Cardiac fibroblast (primary cell): ENCODE data around the gene PACRG.

Experiments used
- DNase-seq, 2 donors: peaks; one replicate each; pipeline versions ENCODE4 v3.0.0 to v3.0.0-alpha.2; 2010; ENCODE audit warnings: low read depth in 2 of 2
- H3K4me3 ChIP-seq, 2 donors: replicated peaks in 1 of 2; 1 replicate in 1 of 2; 2 replicates in 1 of 2; pipeline ENCODE4 v1.5.1; 2011; ENCODE audit warnings: low read depth in 2 of 2, low read length in 2 of 2, mild to moderate bottlenecking in 2 of 2, moderate library complexity in 1 of 2
- TF ChIP-seq, protein P1 (sequence below): IDR thresholded peaks from one replicate; pipeline ENCODE4 v1.5.1; 2011; ENCODE audit warnings: low read depth, mild to moderate bottlenecking, low read length, inconsistent platforms

Gene PACRG

GRCh38 chr6:162728706-162729105, 932 bp downstream of the PACRG start:
- TF ChIP-seq, protein P1, sequence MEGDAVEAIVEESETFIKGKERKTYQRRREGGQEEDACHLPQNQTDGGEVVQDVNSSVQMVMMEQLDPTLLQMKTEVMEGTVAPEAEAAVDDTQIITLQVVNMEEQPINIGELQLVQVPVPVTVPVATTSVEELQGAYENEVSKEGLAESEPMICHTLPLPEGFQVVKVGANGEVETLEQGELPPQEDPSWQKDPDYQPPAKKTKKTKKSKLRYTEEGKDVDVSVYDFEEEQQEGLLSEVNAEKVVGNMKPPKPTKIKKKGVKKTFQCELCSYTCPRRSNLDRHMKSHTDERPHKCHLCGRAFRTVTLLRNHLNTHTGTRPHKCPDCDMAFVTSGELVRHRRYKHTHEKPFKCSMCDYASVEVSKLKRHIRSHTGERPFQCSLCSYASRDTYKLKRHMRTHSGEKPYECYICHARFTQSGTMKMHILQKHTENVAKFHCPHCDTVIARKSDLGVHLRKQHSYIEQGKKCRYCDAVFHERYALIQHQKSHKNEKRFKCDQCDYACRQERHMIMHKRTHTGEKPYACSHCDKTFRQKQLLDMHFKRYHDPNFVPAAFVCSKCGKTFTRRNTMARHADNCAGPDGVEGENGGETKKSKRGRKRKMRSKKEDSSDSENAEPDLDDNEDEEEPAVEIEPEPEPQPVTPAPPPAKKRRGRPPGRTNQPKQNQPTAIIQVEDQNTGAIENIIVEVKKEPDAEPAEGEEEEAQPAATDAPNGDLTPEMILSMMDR = no peak
- H3K4me3 ChIP-seq = no peak overlapping the region
- DNase-seq = no peak

GRCh38 chr6:162730502-162730901, 2.7 kb downstream of the PACRG start:
- TF ChIP-seq, protein P1 = no peak
- H3K4me3 ChIP-seq = no peak overlapping the region
- no peak for DNase-seq

DNA sequence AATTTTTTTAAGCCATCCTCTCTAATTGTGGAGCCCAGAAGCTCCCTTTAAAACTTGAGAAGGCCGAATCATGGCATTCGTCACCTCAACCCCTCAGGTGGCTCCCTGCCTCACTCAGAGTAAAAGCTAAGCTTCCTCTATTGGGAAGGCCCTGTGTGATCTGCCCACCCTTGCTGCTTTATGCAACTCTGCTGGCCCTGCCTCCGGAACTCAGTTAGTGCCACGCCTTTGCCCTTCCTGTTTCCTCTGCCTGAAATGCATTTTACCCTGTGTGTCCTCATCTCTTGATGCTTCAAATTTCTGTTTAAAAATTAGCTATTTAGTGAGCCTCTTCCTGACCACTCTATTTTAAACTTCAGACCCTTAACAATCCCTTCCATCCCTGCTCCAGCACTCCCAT, 5.7 kb downstream of the PACRG start:
- TF ChIP-seq, protein P1 = no peak
- H3K4me3 ChIP-seq = no peak overlapping the region
- DNase-seq = no peak

DNA sequence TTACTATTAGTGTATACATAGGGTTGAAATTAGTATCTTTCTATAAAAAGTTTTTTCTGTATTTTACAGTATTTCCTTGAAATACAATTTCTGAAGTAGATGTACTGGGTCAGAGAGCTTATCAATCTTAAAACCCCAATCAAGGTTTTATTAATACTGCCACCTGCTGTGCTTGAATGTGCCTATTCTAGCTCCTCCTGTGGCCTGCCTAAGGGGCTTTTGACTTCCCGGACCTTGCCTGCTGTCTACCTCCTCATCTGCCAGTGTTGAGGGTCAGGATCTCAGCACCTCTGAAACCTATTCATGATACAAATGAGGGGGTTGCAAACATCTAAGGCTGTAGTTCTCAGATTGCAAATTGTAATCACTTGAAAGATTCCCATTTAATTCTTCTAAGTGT, 9.2 kb downstream of the PACRG start:
- no peak overlapping the region for H3K4me3 ChIP-seq
- TF ChIP-seq, protein P1 = no peak
- no peak for DNase-seq

- no peak overlapping the region for H3K4me3 ChIP-seq
- TF ChIP-seq, protein P1 = no peak
- peak in 1 of 2 donors; percentile 63 for DNase-seq
Measured at GRCh38 chr6:162750776-162751175, 23.0 kb downstream of the PACRG start.

- no peak overlapping the region for H3K4me3 ChIP-seq
- TF ChIP-seq, protein P1 = no peak
- peak in 1 of 2 donors; percentile 0 for DNase-seq
Measured at GRCh38 chr6:162751211-162751859, 23.6 kb downstream of the PACRG start.

DNA sequence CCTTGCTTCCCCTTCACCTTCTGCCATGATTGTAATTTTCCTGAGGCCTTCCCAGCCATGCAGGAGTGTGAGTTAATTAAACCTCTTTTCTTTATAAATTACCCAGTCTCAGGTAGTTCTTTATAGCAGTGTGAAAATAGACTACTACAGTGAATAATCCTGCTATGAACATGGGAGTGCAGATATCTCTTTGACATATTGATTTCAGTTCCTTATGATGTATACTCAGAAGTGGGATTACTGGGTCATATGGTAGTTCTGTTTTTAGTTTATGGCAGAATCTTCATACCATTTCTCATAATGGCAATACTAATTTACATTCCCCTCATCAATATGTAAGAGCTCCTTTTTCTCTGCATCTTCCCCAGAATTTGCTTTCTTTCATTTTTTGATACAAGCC, 26.0 kb downstream of the PACRG start:
- no peak for DNase-seq
- TF ChIP-seq, protein P1 = no peak
- H3K4me3 ChIP-seq = no peak overlapping the region
